Measurements from ENCODE around the gene FFAR2.

DNA sequence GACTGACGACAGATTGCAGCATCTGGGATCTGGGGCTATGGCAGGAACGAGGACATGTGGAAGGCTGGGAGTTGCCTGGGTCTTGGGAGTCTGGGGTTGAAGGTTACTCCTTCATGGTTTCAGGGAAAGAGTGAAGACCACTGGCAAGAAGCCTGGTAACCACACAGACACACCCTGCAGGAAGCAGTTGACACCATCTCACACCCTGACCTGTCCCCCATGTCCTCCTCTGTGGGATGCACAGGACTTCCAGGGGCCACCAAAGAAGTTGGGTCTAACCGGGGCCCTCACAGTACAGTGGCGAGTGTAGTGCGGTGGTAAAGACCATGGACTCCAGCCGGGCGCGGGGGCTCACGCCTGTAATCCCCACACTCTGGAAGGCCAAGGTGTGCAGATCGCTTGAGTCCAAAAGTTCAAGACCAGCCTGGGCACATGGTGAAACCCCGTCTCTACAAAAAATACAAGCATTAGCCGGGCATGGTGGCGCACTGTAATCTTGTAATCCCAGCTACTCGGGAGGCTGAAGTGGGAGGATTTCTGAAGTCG lies 10.6 kb upstream of the FFAR2 start:
- TF ChIP-seq, protein P1, sequence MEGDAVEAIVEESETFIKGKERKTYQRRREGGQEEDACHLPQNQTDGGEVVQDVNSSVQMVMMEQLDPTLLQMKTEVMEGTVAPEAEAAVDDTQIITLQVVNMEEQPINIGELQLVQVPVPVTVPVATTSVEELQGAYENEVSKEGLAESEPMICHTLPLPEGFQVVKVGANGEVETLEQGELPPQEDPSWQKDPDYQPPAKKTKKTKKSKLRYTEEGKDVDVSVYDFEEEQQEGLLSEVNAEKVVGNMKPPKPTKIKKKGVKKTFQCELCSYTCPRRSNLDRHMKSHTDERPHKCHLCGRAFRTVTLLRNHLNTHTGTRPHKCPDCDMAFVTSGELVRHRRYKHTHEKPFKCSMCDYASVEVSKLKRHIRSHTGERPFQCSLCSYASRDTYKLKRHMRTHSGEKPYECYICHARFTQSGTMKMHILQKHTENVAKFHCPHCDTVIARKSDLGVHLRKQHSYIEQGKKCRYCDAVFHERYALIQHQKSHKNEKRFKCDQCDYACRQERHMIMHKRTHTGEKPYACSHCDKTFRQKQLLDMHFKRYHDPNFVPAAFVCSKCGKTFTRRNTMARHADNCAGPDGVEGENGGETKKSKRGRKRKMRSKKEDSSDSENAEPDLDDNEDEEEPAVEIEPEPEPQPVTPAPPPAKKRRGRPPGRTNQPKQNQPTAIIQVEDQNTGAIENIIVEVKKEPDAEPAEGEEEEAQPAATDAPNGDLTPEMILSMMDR (IDR thresholded peaks at IDR 0.05), result no peak
- no peak for TF ChIP-seq POLR2A (IDR thresholded peaks at IDR 0.05)
